ENCODE results near the gene SHOC2. TPM values are rescaled to one million over a fixed set of nuclear protein-coding genes. Genes with fewer than 3 reads are reported as not detected.

SHOC2 gene
- total and polyA plus RNA-seq, 9 of the 15 experiments (the other 6 are each of a cell fraction or from before 2014, with no cell fraction given) = 9.2 to 17.5 (median 14.9) TPM

DNA sequence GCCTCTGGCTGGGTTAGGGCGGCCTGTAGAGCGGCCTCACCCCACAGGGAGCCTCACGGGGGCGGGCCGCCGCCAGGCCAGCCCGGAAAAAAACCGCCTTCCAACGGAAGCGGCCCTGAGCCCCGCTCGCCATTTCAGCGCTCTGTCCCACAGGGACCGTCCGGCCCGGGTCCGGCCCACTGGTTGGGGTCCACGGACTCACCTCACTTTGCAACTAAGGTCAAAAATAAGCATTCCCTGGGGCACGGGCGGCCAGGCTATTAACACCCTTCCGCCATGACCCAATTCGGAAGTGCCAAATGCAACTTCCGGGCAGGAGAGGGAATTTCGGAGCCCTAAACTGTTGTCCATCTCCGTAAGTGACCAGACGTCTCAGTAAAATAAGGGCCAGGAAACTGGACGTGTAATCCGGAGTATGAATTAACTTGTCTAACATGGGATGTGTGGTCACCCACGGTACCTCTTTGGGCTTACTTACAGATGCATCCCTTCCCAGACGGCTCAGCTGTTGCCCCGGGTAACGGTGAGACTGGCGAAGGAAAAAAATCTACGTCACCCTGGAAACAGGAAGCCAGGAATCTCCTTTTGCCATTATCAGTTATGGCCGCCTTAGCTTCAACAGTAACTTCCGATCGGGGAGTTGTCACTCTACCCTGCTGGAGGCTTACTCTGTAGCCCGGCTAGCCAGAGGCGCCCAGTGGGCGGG lies 608 bp upstream of the SHOC2 start, which contains the start of gene BBIP1 (continued):
- TF ChIP-seq, protein P1, sequence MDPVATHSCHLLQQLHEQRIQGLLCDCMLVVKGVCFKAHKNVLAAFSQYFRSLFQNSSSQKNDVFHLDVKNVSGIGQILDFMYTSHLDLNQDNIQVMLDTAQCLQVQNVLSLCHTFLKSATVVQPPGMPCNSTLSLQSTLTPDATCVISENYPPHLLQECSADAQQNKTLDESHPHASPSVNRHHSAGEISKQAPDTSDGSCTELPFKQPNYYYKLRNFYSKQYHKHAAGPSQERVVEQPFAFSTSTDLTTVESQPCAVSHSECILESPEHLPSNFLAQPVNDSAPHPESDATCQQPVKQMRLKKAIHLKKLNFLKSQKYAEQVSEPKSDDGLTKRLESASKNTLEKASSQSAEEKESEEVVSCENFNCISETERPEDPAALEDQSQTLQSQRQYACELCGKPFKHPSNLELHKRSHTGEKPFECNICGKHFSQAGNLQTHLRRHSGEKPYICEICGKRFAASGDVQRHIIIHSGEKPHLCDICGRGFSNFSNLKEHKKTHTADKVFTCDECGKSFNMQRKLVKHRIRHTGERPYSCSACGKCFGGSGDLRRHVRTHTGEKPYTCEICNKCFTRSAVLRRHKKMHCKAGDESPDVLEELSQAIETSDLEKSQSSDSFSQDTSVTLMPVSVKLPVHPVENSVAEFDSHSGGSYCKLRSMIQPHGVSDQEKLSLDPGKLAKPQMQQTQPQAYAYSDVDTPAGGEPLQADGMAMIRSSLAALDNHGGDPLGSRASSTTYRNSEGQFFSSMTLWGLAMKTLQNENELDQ (CRISPR knock-in tag; IDR thresholded peaks at IDR 0.05; ENCODE audit: borderline replicate concordance) = no peak
- TF ChIP-seq MTA2 (IDR thresholded peaks at IDR 0.05; ENCODE audit: low read depth) = no peak
- TF ChIP-seq BMI1 (IDR thresholded peaks at IDR 0.05; ENCODE audit: low read length) = peak; percentile 64; the same call in 1 of the 2 replicates
- peak; percentile 75 for TF ChIP-seq TAF7 (tag; IDR thresholded peaks at IDR 0.05)
- TF ChIP-seq JUND (IDR thresholded peaks at IDR 0.05; ENCODE audit: borderline replicate concordance, low read depth, low read length) = peak; percentile 73
- 0 out of 3 replicates have a peak, but pooled peaks have one; percentile 31 for TF ChIP-seq JUND (tag; IDR thresholded peaks at IDR 0.05; ENCODE audit: borderline replicate concordance, low read depth, low read length)
- TF ChIP-seq, protein P2, sequence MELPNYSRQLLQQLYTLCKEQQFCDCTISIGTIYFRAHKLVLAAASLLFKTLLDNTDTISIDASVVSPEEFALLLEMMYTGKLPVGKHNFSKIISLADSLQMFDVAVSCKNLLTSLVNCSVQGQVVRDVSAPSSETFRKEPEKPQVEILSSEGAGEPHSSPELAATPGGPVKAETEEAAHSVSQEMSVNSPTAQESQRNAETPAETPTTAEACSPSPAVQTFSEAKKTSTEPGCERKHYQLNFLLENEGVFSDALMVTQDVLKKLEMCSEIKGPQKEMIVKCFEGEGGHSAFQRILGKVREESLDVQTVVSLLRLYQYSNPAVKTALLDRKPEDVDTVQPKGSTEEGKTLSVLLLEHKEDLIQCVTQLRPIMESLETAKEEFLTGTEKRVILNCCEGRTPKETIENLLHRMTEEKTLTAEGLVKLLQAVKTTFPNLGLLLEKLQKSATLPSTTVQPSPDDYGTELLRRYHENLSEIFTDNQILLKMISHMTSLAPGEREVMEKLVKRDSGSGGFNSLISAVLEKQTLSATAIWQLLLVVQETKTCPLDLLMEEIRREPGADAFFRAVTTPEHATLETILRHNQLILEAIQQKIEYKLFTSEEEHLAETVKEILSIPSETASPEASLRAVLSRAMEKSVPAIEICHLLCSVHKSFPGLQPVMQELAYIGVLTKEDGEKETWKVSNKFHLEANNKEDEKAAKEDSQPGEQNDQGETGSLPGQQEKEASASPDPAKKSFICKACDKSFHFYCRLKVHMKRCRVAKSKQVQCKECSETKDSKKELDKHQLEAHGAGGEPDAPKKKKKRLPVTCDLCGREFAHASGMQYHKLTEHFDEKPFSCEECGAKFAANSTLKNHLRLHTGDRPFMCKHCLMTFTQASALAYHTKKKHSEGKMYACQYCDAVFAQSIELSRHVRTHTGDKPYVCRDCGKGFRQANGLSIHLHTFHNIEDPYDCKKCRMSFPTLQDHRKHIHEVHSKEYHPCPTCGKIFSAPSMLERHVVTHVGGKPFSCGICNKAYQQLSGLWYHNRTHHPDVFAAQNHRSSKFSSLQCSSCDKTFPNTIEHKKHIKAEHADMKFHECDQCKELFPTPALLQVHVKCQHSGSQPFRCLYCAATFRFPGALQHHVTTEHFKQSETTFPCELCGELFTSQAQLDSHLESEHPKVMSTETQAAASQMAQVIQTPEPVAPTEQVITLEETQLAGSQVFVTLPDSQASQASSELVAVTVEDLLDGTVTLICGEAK (IDR thresholded peaks at IDR 0.05) = peak; percentile 95
- TF ChIP-seq, protein P2 (CRISPR knock-in tag; IDR thresholded peaks at IDR 0.05) = no peak
- TF ChIP-seq ZNF77 (CRISPR knock-in tag; IDR thresholded peaks at IDR 0.05) = no peak
- TF ChIP-seq CBX1 (IDR thresholded peaks at IDR 0.05; ENCODE audit: low read depth) = no peak
- TF ChIP-seq MTA3 (IDR thresholded peaks at IDR 0.05; ENCODE audit: borderline replicate concordance) = peak; percentile 59; the same call in 1 of the 2 replicates
- TF ChIP-seq, protein P3, sequence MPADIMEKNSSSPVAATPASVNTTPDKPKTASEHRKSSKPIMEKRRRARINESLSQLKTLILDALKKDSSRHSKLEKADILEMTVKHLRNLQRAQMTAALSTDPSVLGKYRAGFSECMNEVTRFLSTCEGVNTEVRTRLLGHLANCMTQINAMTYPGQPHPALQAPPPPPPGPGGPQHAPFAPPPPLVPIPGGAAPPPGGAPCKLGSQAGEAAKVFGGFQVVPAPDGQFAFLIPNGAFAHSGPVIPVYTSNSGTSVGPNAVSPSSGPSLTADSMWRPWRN (IDR thresholded peaks at IDR 0.05; ENCODE audit: low read depth) = no peak
- peak; percentile 19 to 47; a peak in 1 of 4 replicates for TF ChIP-seq FOXK2 (conservative IDR thresholded peaks at IDR 0.05 in 1 of 2, IDR thresholded peaks at IDR 0.05 in 1 of 2; ENCODE audit: low read depth in 2 of 2)
- 0 out of 2 replicates have a peak, but pooled peaks have one; percentile 8 for TF ChIP-seq CEBPB (tag; IDR thresholded peaks at IDR 0.05)
- no peak for TF ChIP-seq FOXA3 (CRISPR knock-in tag; conservative IDR thresholded peaks at IDR 0.05 in 1 of 2, IDR thresholded peaks at IDR 0.05 in 1 of 2)

Measured in K562 (cell line).